H1 (cell line): ENCODE data around the gene TGIF1. TPM values are rescaled to one million over a fixed set of nuclear protein-coding genes. Genes with fewer than 3 reads are reported as not detected.

ENCODE experiments used
- CTCF ChIA-PET: fragments of 300-600 bp; sonication (Branson Sonifier 250); formaldehyde crosslinking; loops from one replicate; lab custom pipeline; 2021; ENCODE audit not compliant: partially characterized antibody; lab: Charles Lee
- POLR2A ChIA-PET: fragments of 300-600 bp; sonication (Branson Sonifier 250); formaldehyde crosslinking; loops from one replicate; lab custom pipeline; 2021; ENCODE audit warnings: inconsistent platforms; ENCODE audit not compliant: partially characterized antibody; lab: Charles Lee
- DNase-seq, 2 experiments: peaks; one replicate each; pipeline versions ENCODE4 v3.0.0 to v3.0.0-alpha.2; 2010 to 2022; ENCODE audit warnings: low spot score in 2 of 2, low read depth in 1 of 2, mixed read lengths in 1 of 2
- FAIRE-seq: peaks from 2 replicates; lab custom pipeline; 2011; peaks lifted over from hg19 to GRCh38; lab: Jason Lieb, UNC
- H2AFZ ChIP-seq: 2 replicates; pipeline ENCODE4 v1.8.1; 2012; ENCODE audit warnings: low read length, inconsistent platforms
- H2AK5ac ChIP-seq: 2 replicates; pipeline ENCODE4 v1.6.1; 2013; ENCODE audit warnings: low read depth, low read length
- H2BK120ac ChIP-seq: replicated peaks from 2 replicates; pipeline ENCODE3; 2013; ENCODE audit warnings: low read depth, low read length, inconsistent platforms
- H2BK12ac ChIP-seq: 2 replicates; pipeline ENCODE4 v1.6.1; 2013; ENCODE audit warnings: low read depth, low read length
- H2BK15ac ChIP-seq: 2 replicates; pipeline ENCODE4 v1.6.1; 2013; ENCODE audit warnings: low read length
- H2BK20ac ChIP-seq: 2 replicates; pipeline ENCODE4 v1.6.1; 2013; ENCODE audit warnings: low read length
- H2BK5ac ChIP-seq: 2 replicates; pipeline ENCODE4 v1.6.1; 2013; ENCODE audit warnings: low read depth, low read length
- H3K14ac ChIP-seq: 2 replicates; pipeline ENCODE4 v1.6.1; 2013; ENCODE audit warnings: inconsistent platforms; ENCODE audit not compliant: insufficient read length
- H3K18ac ChIP-seq: 2 replicates; pipeline ENCODE4 v1.6.1; 2013; ENCODE audit warnings: low read length; ENCODE audit errors: extremely low read depth
- H3K23ac ChIP-seq: 2 replicates; pipeline ENCODE4 v1.6.1; 2013; ENCODE audit warnings: inconsistent platforms; ENCODE audit not compliant: insufficient read length
- H3K23me2 ChIP-seq: 2 replicates; pipeline ENCODE4 v1.6.1; 2013; ENCODE audit warnings: low read depth, low read length
- H3K27ac ChIP-seq: 2 replicates; pipeline ENCODE4 v1.6.1; 2011; ENCODE audit warnings: low read depth, low read length, inconsistent platforms
- H3K27me3 ChIP-seq, 4 experiments: replicated peaks in 1 of 4; 1 replicate in 1 of 4; 2 replicates in 3 of 4; pipeline versions ENCODE4 v1.6.1 to v1.8.1; 2011 to 2013; ENCODE audit warnings: low read length in 3 of 4, mild to moderate bottlenecking in 3 of 4, inconsistent platforms in 2 of 4, mixed read lengths in 2 of 4, moderate library complexity in 1 of 4; ENCODE audit not compliant: control insufficient read depth in 3 of 4, insufficient read depth in 3 of 4; ENCODE audit errors: extremely low read depth in 1 of 4
- H3K36me3 ChIP-seq, 4 experiments: 2 replicates each; pipeline versions ENCODE4 v1.6.1 to v1.8.1; 2011 to 2013; ENCODE audit warnings: mild to moderate bottlenecking in 4 of 4, low read length in 3 of 4, moderate library complexity in 2 of 4, control low read depth in 1 of 4, inconsistent platforms in 1 of 4; ENCODE audit not compliant: insufficient read depth in 4 of 4, control insufficient read depth in 2 of 4
- H3K4ac ChIP-seq: replicated peaks from 2 replicates; pipeline ENCODE3; 2013; ENCODE audit warnings: low read length, low read depth, mixed read lengths, inconsistent platforms; ENCODE audit not compliant: insufficient read length
- H3K4me1 ChIP-seq, 4 experiments: replicated peaks in 1 of 4; 1 replicate in 1 of 4; 2 replicates in 3 of 4; pipeline versions ENCODE4 v1.6.1 to v1.8.1; 2011 to 2013; ENCODE audit warnings: low read length in 3 of 4, inconsistent platforms in 2 of 4, mixed read lengths in 1 of 4; ENCODE audit not compliant: insufficient read depth in 4 of 4, control insufficient read depth in 3 of 4
- H3K4me2 ChIP-seq, 2 experiments: 2 replicates each; pipeline versions ENCODE4 v1.6.1 to v1.8.1; 2011 to 2013; ENCODE audit warnings: low read depth in 2 of 2, low read length in 2 of 2, control low read depth in 1 of 2, inconsistent platforms in 1 of 2, mild to moderate bottlenecking in 1 of 2; ENCODE audit not compliant: insufficient read depth in 1 of 2
- H3K4me3 ChIP-seq, 4 experiments: fragments of 200-600, 300-600 bp in 1 of 4; sonication (generic), shearing (Covaris generic), sonication (Bioruptor Twin) in 1 of 4; 2 replicates each; pipeline versions ENCODE4 v1.5.1 to v1.8.1; 2011 to 2016; ENCODE audit warnings: low read length in 4 of 4, low read depth in 3 of 4, control low read depth in 2 of 4, inconsistent platforms in 2 of 4, mild to moderate bottlenecking in 2 of 4, mixed read lengths in 1 of 4, moderate library complexity in 1 of 4; ENCODE audit not compliant: insufficient read depth in 2 of 4; ENCODE audit errors: extremely low read depth in 1 of 4
- H3K56ac ChIP-seq: replicated peaks from 2 replicates; pipeline ENCODE3; 2013; ENCODE audit warnings: low read depth, mild to moderate bottlenecking, mixed read lengths, low read length, inconsistent platforms; ENCODE audit not compliant: insufficient read length
- H3K79me1 ChIP-seq: 2 replicates; pipeline ENCODE4 v1.6.1; 2013; ENCODE audit warnings: low read depth, low read length, control low read depth
- H3K79me2 ChIP-seq, 2 experiments: 2 replicates each; pipeline versions ENCODE4 v1.6.1 to v1.8.1; 2012 to 2013; ENCODE audit warnings: low read length in 2 of 2, mild to moderate bottlenecking in 2 of 2, inconsistent platforms in 1 of 2; ENCODE audit not compliant: insufficient read depth in 2 of 2, control insufficient read depth in 1 of 2
- H3K9ac ChIP-seq, 4 experiments: replicated peaks in 1 of 4; 1 replicate in 1 of 4; 2 replicates in 3 of 4; pipeline versions ENCODE4 v1.6.1 to v1.8.1; 2011 to 2013; ENCODE audit warnings: low read depth in 3 of 4, low read length in 3 of 4, control low read depth in 2 of 4, mild to moderate bottlenecking in 2 of 4, moderate library complexity in 2 of 4, inconsistent platforms in 1 of 4; ENCODE audit errors: extremely low read depth in 1 of 4
- H3K9me3 ChIP-seq, 2 experiments: 2 replicates each; pipeline versions ENCODE4 v1.6.1 to v1.8.1; 2012 to 2013; ENCODE audit warnings: mild to moderate bottlenecking in 2 of 2, moderate library complexity in 2 of 2, control low read depth in 1 of 2, inconsistent platforms in 1 of 2, low read depth in 1 of 2, low read length in 1 of 2, mixed read lengths in 1 of 2; ENCODE audit not compliant: insufficient read depth in 2 of 2
- H4K20me1 ChIP-seq, 2 experiments: replicated peaks in 1 of 2; 2 replicates each; pipeline versions ENCODE3 to v1.8.1; 2011 to 2013; ENCODE audit warnings: inconsistent platforms in 2 of 2, low read length in 2 of 2, mild to moderate bottlenecking in 1 of 2; ENCODE audit not compliant: insufficient read depth in 2 of 2, control insufficient read depth in 1 of 2
- H4K5ac ChIP-seq: 2 replicates; pipeline ENCODE4 v1.6.1; 2013; ENCODE audit warnings: low read length, low read depth, mixed read lengths, inconsistent platforms; ENCODE audit not compliant: insufficient read length
- H4K8ac ChIP-seq: 2 replicates; pipeline ENCODE4 v1.8.0; 2013; ENCODE audit warnings: mild to moderate bottlenecking, moderate library complexity, low read length, inconsistent platforms; ENCODE audit not compliant: insufficient read depth; ENCODE audit errors: extremely low read depth
- H4K91ac ChIP-seq: replicated peaks from 2 replicates; pipeline ENCODE3; 2013; ENCODE audit warnings: low read length, mixed read lengths, inconsistent platforms; ENCODE audit not compliant: insufficient read length
- BACH1 ChIP-seq: IDR thresholded peaks from 2 replicates; pipeline ENCODE4 v1.6.1; 2012; ENCODE audit warnings: low read length, improper control_type of control experiment
- CREB1 ChIP-seq: IDR thresholded peaks from 2 replicates; pipeline ENCODE4 v1.6.1; 2012; ENCODE audit warnings: inconsistent platforms
- E2F6 ChIP-seq: IDR thresholded peaks from 2 replicates; pipeline ENCODE4 v1.6.1; 2012; ENCODE audit warnings: inconsistent platforms
- EGR1 ChIP-seq: IDR thresholded peaks from 2 replicates; pipeline ENCODE4 v1.6.1; 2011; ENCODE audit warnings: low read depth, low read length, borderline replicate concordance
- EZH2 ChIP-seq: fragments of 200-600 bp; sonication (generic); IDR thresholded peaks from 2 replicates; pipeline ENCODE4 v1.7.1; 2012; ENCODE audit warnings: low read depth, mild to moderate bottlenecking, moderate library complexity, low read length, inconsistent platforms; ENCODE audit not compliant: severe bottlenecking
- MAFK ChIP-seq: IDR thresholded peaks from 2 replicates; pipeline ENCODE4 v1.6.1; 2012; ENCODE audit warnings: low read depth, mild to moderate bottlenecking, improper control_type of control experiment, low read length
- POU5F1 ChIP-seq: IDR thresholded peaks from 2 replicates; pipeline ENCODE4 v1.6.1; 2011; ENCODE audit warnings: low read depth, mild to moderate bottlenecking, low read length, moderate library complexity
- SAP30 ChIP-seq: fragments of 300-600 bp; sonication (generic); IDR thresholded peaks from 2 replicates; pipeline ENCODE4 v1.7.1; 2012; ENCODE audit warnings: low read length, moderate library complexity, mild to moderate bottlenecking, inconsistent platforms; ENCODE audit not compliant: insufficient read depth, insufficient replicate concordance
- SIRT6 ChIP-seq: IDR thresholded peaks from one replicate; pipeline ENCODE4 v1.7.1; 2012; ENCODE audit warnings: low read length, inconsistent platforms
- SIX5 ChIP-seq: IDR thresholded peaks from 2 replicates; pipeline ENCODE4 v1.6.1; 2011; ENCODE audit warnings: mild to moderate bottlenecking, low read depth, low read length
- SUZ12 ChIP-seq: fragments of 200-600 bp; sonication (generic); IDR thresholded peaks from 2 replicates; pipeline ENCODE4 v1.6.1; 2012; ENCODE audit warnings: mild to moderate bottlenecking, inconsistent platforms, low read length, moderate library complexity, mixed read lengths
- TAF7 ChIP-seq: optimal IDR thresholded peaks from 2 replicates; pipeline ENCODE3; 2011; ENCODE audit warnings: low read depth, mild to moderate bottlenecking, inconsistent platforms, low read length, moderate library complexity, borderline replicate concordance
- YY1 ChIP-seq: IDR thresholded peaks from 2 replicates; pipeline ENCODE4 v1.6.1; 2011; ENCODE audit warnings: low read depth, mild to moderate bottlenecking, low read length
- WGBS, 2 experiments: shearing (Covaris generic) in 1 of 2; methylation state at CpG; one replicate each; pipeline versions ENCODE4 v1.1.6 to v1.1.7; 2013 to 2015; ENCODE audit warnings: low lambda C conversion rate in 2 of 2, mixed read lengths in 2 of 2, inconsistent platforms in 1 of 2, low coverage in 1 of 2, missing lambda C conversion rate in 1 of 2; ENCODE audit not compliant: insufficient replicate concordance in 2 of 2, insufficient coverage in 1 of 2, insufficient read length in 1 of 2; ENCODE audit errors: extremely low coverage in 1 of 2, missing lambda C conversion rate in 1 of 2; 5-methylcytosine and 5-hydroxymethylcytosine counted together
- polyA plus RNA-seq, 7 experiments: library from polyadenylated mRNA; depleted of rRNA in 3 of 7; stranded (reverse) in 5 of 7; unstranded in 2 of 7; fragments of >200 nt in 5 of 7; fragments of 200-250 nt in 2 of 7; gene quantifications; 1 replicate in 5 of 7; 2 replicates in 1 of 7; 4 replicates in 1 of 7; pipeline versions ENCODE4 v1.2.1 to v1.2.3, GENCODE V29; 2011 to 2013; ENCODE audit warnings: missing spikeins in 2 of 7, mixed read lengths in 2 of 7
- total RNA-seq: library from RNA; stranded (reverse); fragmentation: NEBNext Ultra II Directional; extraction: Animal tissue kit (Norgen Biotek cat#: 25700); gene quantifications from 2 replicates; pipeline ENCODE4 v1.2.1, GENCODE V29; 2021

The TGIF1 gene
- total and polyA plus RNA-seq, 2 of the 8 experiments (the other 6 are each of a cell fraction or from before 2014, with no cell fraction given): 256 to 262 TPM

- H2AFZ ChIP-seq: no peak overlapping the region
- H3K79me2 ChIP-seq: no peaks in the 10 kb centered on the region
- no peak overlapping the region for H4K5ac ChIP-seq
- no peaks in the 10 kb centered on the region for H4K20me1 ChIP-seq
- no peak overlapping the region for H3K56ac ChIP-seq
- H3K23me2 ChIP-seq: peaks cover 5% of the 10 kb centered on the region
- H2BK120ac ChIP-seq: no peak overlapping the region
- H3K14ac ChIP-seq: no peak overlapping the region
- H3K9me3 ChIP-seq: no peaks in the 10 kb centered on the region
- WGBS, 2 experiments: 89% methylated on average over 7 of the region's 7 CpGs; no CpG with 5 or more reads in 1 of the 2 experiments
- no peak for DNase-seq
- no peak overlapping the region for H2BK5ac ChIP-seq
- H3K23ac ChIP-seq: no peak overlapping the region
- no peak overlapping the region for H3K4me3 ChIP-seq
- no peak overlapping the region for H3K18ac ChIP-seq
- no peaks in the 10 kb centered on the region for H3K79me1 ChIP-seq
- H4K91ac ChIP-seq: no peak overlapping the region
- no peak for TF ChIP-seq SAP30
- TF ChIP-seq TAF7: no peak
- TF ChIP-seq SIX5: no peak
- TF ChIP-seq MAFK: no peak
- TF ChIP-seq CREB1: no peak
- no peak for TF ChIP-seq YY1
- no peak for TF ChIP-seq EZH2
- TF ChIP-seq EGR1: no peak
- no peak for TF ChIP-seq SIRT6
- TF ChIP-seq SUZ12: no peak
- TF ChIP-seq POU5F1: no peak
- no peak for TF ChIP-seq BACH1
- TF ChIP-seq E2F6: no peak
- no peak overlapping the region for H3K4me2 ChIP-seq
- no peak overlapping the region for H4K8ac ChIP-seq
- H3K4ac ChIP-seq: no peak overlapping the region
- H2BK20ac ChIP-seq: no peak overlapping the region
- ChIA-PET POLR2A (interaction anchor here (0.6 kb wide), 1 partner anchor 28 kb away, joined by 3 read pairs; no protein-coding TSS in a partner anchor), CTCF (interaction anchor here (1.8 to 3.5 kb wide), 3 partner anchors 10 to 14 kb away, joined by 5 to 12 read pairs (median 12); no protein-coding TSS in a partner anchor)
- H3K9ac ChIP-seq: no peak overlapping the region
- FAIRE-seq: no peak
- H3K27me3 ChIP-seq: no peaks in the 10 kb centered on the region; a peak in 4 of 7 replicates
- H2BK15ac ChIP-seq: no peak overlapping the region
- H2BK12ac ChIP-seq: no peak overlapping the region
- H3K36me3 ChIP-seq: no peaks in the 10 kb centered on the region
- no peak overlapping the region for H2AK5ac ChIP-seq
- no peak overlapping the region for H3K27ac ChIP-seq
- H3K4me1 ChIP-seq: peaks cover 4 to 16% (median 6%) of the 10 kb centered on the region in 4 experiments
These were observed 45.9 kb downstream of the TGIF1 start for GRCh38 chr18:3495691-3496430.
